ENCODE results near the gene PLAC8. TPM values are rescaled to one million over a fixed set of nuclear protein-coding genes. Genes with fewer than 3 reads are reported as not detected.
"Not testable (repeated sequence)": the region's sequence is repeated elsewhere in the genome, so short reads cannot be mapped to it uniquely, and the experiment has no call there.

PLAC8 gene
- total and polyA plus RNA-seq, 7 donors: 0.13 to 1.6 (median 0.88) TPM

- TF ChIP-seq CTCF (IDR thresholded peaks at IDR 0.05): no peak
- Histone ChIP-seq H3K4me1 (peaks cover 3% of the 10 kb centered on the region), H3K9me3 (no peaks in the 10 kb centered on the region), H3K4me3 (no peak overlapping the region), H3K27ac (no peak overlapping the region), H3K36me3 (ENCODE audit: insufficient read depth in 1 of 2, low read depth in 1 of 2) (no peaks in the 10 kb centered on the region), H3K27me3 (ENCODE audit: insufficient read depth in 3 of 3, low read length in 2 of 3) (peaks cover 0 to 4% (median 0%) of the 10 kb centered on the region in 3 donors)
- intact Hi-C loops (cut with DNase I): no loop called here
- DNase-seq: no peak
- no peak for ATAC-seq
- 30 to 47% (median 44%) methylated on average over 3 of the region's 3 CpGs for WGBS, 3 donors
These were observed 1.1 kb downstream of the PLAC8 start for GRCh38 chr4:83113429-83113786.

GRCh38 chr4:83112678-83113428 lies 1.7 kb downstream of the PLAC8 start:
- Histone ChIP-seq H3K4me3 (no peak overlapping the region), H3K9me3 (no peaks in the 10 kb centered on the region), H3K4me1 (peaks cover 3% of the 10 kb centered on the region), H3K27me3 (ENCODE audit: insufficient read depth in 3 of 3, low read length in 2 of 3) (peaks cover 0 to 4% (median 0%) of the 10 kb centered on the region in 3 donors), H3K27ac (no peak overlapping the region), H3K36me3 (ENCODE audit: insufficient read depth in 1 of 2, low read depth in 1 of 2) (no peaks in the 10 kb centered on the region)
- whole genome bisulfite sequencing, 3 donors: 83 to 89% (median 87%) methylated on average over 16 of the region's 16 CpGs
- DNase-seq (no peak), ATAC-seq (no peak)
- intact Hi-C loops (cut with DNase I): no loop called here
- TF ChIP-seq CTCF (IDR thresholded peaks at IDR 0.05): no peak

- Histone ChIP-seq H3K36me3 (ENCODE audit: insufficient read depth in 1 of 2, low read depth in 1 of 2) (no peaks in the 10 kb centered on the region), H3K4me3 (no peak overlapping the region), H3K9me3 (no peaks in the 10 kb centered on the region), H3K4me1 (peaks cover 3% of the 10 kb centered on the region), H3K27ac (no peak overlapping the region), H3K27me3 (ENCODE audit: insufficient read depth in 3 of 3, low read length in 2 of 3) (peaks cover 0 to 4% (median 0%) of the 10 kb centered on the region in 3 donors)
- no peak for ATAC-seq
- DNase-seq: no peak
- WGBS, 3 donors: 83 to 89% (median 84%) methylated on average over 2 of the region's 2 CpGs
- intact Hi-C loops (cut with DNase I): no loop called here
- TF ChIP-seq CTCF (IDR thresholded peaks at IDR 0.05): no peak
These were observed 2.3 kb downstream of the PLAC8 start for GRCh38 chr4:83112231-83112630.

- ATAC-seq; H3K4me3 ChIP-seq; H3K4me1 ChIP-seq; H3K27me3 ChIP-seq (ENCODE audit: insufficient read depth in 3 of 3, low read length in 2 of 3); H3K36me3 ChIP-seq (ENCODE audit: insufficient read depth in 1 of 2, low read depth in 1 of 2); intact Hi-C loops (cut with DNase I); DNase-seq; H3K9me3 ChIP-seq; H3K27ac ChIP-seq: not testable (repeated sequence)
- WGBS, 3 donors: 87 to 89% (median 88%) methylated on average over 7 of the region's 7 CpGs
These were observed 2.8 kb downstream of the PLAC8 start for GRCh38 chr4:83111751-83112141.

DNA sequence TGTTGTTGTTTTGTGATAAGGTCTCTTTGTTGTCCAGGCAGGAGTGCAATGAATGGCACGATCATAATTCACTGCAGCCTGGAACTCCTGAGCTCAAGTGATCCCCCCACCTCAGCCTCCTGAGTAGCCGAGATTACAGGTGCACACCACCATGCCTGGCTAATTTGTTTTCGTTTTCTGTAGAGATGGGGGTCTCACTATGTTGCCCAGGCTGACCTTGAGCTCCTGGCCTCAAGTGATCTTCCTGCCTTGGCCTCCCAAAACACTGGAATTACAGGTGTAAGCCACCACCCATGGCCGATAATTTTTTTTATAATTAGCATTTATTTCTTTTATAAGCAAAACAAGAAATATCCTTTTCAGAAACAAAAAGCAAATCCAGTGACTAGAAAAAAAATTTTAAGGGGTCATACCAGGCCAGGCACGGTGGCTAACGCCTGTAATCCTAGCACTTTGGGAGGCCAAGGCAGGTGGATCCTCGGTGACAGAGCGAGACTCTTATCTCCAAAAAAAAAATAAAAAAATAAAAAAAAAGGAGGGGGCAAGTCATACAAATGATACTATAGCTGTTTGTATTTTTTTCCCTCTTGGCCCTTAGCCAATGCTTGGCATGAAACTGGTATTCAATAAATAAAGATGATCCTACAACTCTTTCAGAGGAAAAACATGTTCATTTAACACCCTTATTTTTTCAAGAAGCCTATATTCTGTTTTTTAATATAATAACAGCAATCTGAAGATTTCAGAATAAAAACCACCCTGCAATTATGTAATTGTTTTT lies 3.4 kb downstream of the PLAC8 start:
- Histone ChIP-seq H3K27ac (no peak overlapping the region), H3K4me3 (no peak overlapping the region), H3K36me3 (ENCODE audit: insufficient read depth in 1 of 2, low read depth in 1 of 2) (no peaks in the 10 kb centered on the region), H3K9me3 (no peaks in the 10 kb centered on the region), H3K4me1 (peaks cover 3% of the 10 kb centered on the region), H3K27me3 (ENCODE audit: insufficient read depth in 3 of 3, low read length in 2 of 3) (peaks cover 0 to 4% (median 0%) of the 10 kb centered on the region in 3 donors)
- 80 to 86% (median 82%) methylated on average over 8 of the region's 8 CpGs for WGBS, 3 donors
- no peak for DNase-seq
- intact Hi-C loops (cut with DNase I): no loop called here
- no peak for TF ChIP-seq CTCF (IDR thresholded peaks at IDR 0.05)
- no peak for ATAC-seq

All from psoas muscle (tissue), 8 donors.